H4 (cell line): ENCODE results near the gene FAM98B. TPM values are rescaled to one million over a fixed set of nuclear protein-coding genes. Genes with fewer than 3 reads are reported as not detected.

Experiments used
- total RNA-seq: library from RNA; depleted of rRNA; stranded (reverse); fragments of >200 nt; shearing (Covaris generic); gene quantifications from 2 replicates; pipeline ENCODE4 v1.2.3, GENCODE V29; 2014; rRNA removed

The FAM98B gene
- total RNA-seq, 1 experiment from 2014 or later, result 7.2 TPM

Other genes starting within 250 kb of the FAM98B start
- 10.1 and 15.6 TPM in 2 replicates for gene SPRED1, start 201.3 kb upstream of the FAM98B start, total RNA-seq
- gene RASGRP1, start 110.7 kb downstream of the FAM98B start, total RNA-seq, result 0.18 and 0.29 TPM in 2 replicates